DMS153 treated with DMSO at 0.1 percent for 48 hours (cell line): ENCODE data around the gene TASP1.
"Not testable (repeated sequence)": the region's sequence is repeated elsewhere in the genome, so short reads cannot be mapped to it uniquely, and the experiment has no call there.

Source experiments
- DNase-seq: peaks from one replicate; lab custom pipeline; 2025; ENCODE audit not compliant: unreplicated experiment; lab: John Stamatoyannopoulos, UW

TASP1 gene

GRCh38 chr20:13404293-13404692 is 234.4 kb downstream of the TASP1 start:
- no peak for DNase-seq

- DNase-seq: no peak
Measured at GRCh38 chr20:13403453-13403852, 235.3 kb downstream of the TASP1 start.

- DNase-seq: no peak
Measured at GRCh38 chr20:13402986-13403385, 235.7 kb downstream of the TASP1 start.

GRCh38 chr20:13402171-13402760 is 236.5 kb downstream of the TASP1 start:
- no peak for DNase-seq

- DNase-seq: no peak
Measured at GRCh38 chr20:13401596-13401995, 237.1 kb downstream of the TASP1 start.

- DNase-seq: no peak
Measured at GRCh38 chr20:13400453-13400852, 238.3 kb downstream of the TASP1 start.

GRCh38 chr20:13397300-13397724 is 241.4 kb downstream of the TASP1 start:
- no peak for DNase-seq

- DNase-seq: no peak
Measured at GRCh38 chr20:13396826-13397225, 241.9 kb downstream of the TASP1 start.

GRCh38 chr20:13396022-13396421 is 242.7 kb downstream of the TASP1 start:
- no peak for DNase-seq

GRCh38 chr20:13395232-13395631 is 243.5 kb downstream of the TASP1 start:
- DNase-seq: no peak

- no peak for DNase-seq
Measured at GRCh38 chr20:13392391-13392790, 246.3 kb downstream of the TASP1 start.

- DNase-seq: no peak
Measured at GRCh38 chr20:13389115-13389514, 249.6 kb downstream of the TASP1 start.

- no peak for DNase-seq
Measured at GRCh38 chr20:13384132-13384531, 254.6 kb downstream of the TASP1 start.

- no peak for DNase-seq
Measured at GRCh38 chr20:13382786-13383185, 255.9 kb downstream of the TASP1 start.

GRCh38 chr20:13380497-13381229 is 258.1 kb downstream of the TASP1 start:
- DNase-seq: not testable (repeated sequence)

- DNase-seq: no peak
Measured at GRCh38 chr20:13373400-13373799, 265.3 kb downstream of the TASP1 start.

GRCh38 chr20:13364278-13365170 is 274.2 kb downstream of the TASP1 start:
- DNase-seq: no peak

- no peak for DNase-seq
Measured at GRCh38 chr20:13363473-13363872, 275.3 kb downstream of the TASP1 start.

- DNase-seq: not testable (repeated sequence)
Measured at GRCh38 chr20:13362165-13362564, 276.6 kb downstream of the TASP1 start.

GRCh38 chr20:13358936-13359335 is 279.8 kb downstream of the TASP1 start:
- DNase-seq: not testable (repeated sequence)

GRCh38 chr20:13357782-13358181 is 280.9 kb downstream of the TASP1 start:
- not testable (repeated sequence) for DNase-seq

- no peak for DNase-seq
Measured at GRCh38 chr20:13356591-13356990, 282.1 kb downstream of the TASP1 start.
